MCF 10A (cell line): ENCODE measurements around the gene INSC. TPM values are rescaled to one million over a fixed set of nuclear protein-coding genes. Genes with fewer than 3 reads are reported as not detected.

Experiments
- BruUV-seq: library from RNA; stranded (reverse); fragments of 400-500 nt; replicated peaks from 2 replicates; lab custom pipeline; 2021; lab: Mats Ljungman, UMichigan
- CTCF ChIA-PET: fragments of 300-600 bp; sonication (Branson Sonifier 250); formaldehyde crosslinking; extraction: SDS; loops from one replicate; lab custom pipeline; 2021; ENCODE audit warnings: antibody characterized with exemption, inconsistent platforms; lab: Yijun Ruan, JAX
- POLR2A ChIA-PET: fragments of 300-600, 350-650 bp; sonication (Branson Sonifier 250); formaldehyde crosslinking; extraction: SDS; loops from one replicate; lab custom pipeline; 2020; ENCODE audit warnings: antibody characterized with exemption, inconsistent platforms; lab: Yijun Ruan, JAX
- DNase-seq: peaks from one replicate; pipeline ENCODE4 v3.0.0-alpha.2; 2018; ENCODE audit not compliant: unreplicated experiment
- H3K27ac Mint-ChIP-seq: one replicate; pipeline ENCODE4 v1.8.0; 2022; ENCODE audit warnings: mild to moderate bottlenecking, low read depth, mixed read lengths; ENCODE audit not compliant: unreplicated experiment
- H3K27me3 Mint-ChIP-seq: one replicate; pipeline ENCODE4 v1.8.0; 2022; ENCODE audit warnings: mixed read lengths; ENCODE audit not compliant: insufficient read depth, unreplicated experiment
- H3K36me3 Mint-ChIP-seq: one replicate; pipeline ENCODE4 v1.8.0; 2022; ENCODE audit warnings: mild to moderate bottlenecking, moderate library complexity, mixed read lengths; ENCODE audit not compliant: insufficient read depth, unreplicated experiment
- H3K4me1 Mint-ChIP-seq: one replicate; pipeline ENCODE4 v1.8.0; 2022; ENCODE audit warnings: mixed read lengths; ENCODE audit not compliant: insufficient read depth, unreplicated experiment
- H3K4me3 Mint-ChIP-seq: one replicate; pipeline ENCODE4 v1.8.0; 2022; ENCODE audit warnings: mild to moderate bottlenecking, moderate library complexity, mixed read lengths; ENCODE audit not compliant: unreplicated experiment
- H3K9me3 Mint-ChIP-seq: one replicate; pipeline ENCODE4 v1.8.0; 2022; ENCODE audit warnings: mixed read lengths; ENCODE audit not compliant: unreplicated experiment
- CTCF ChIP-seq: fragments of 200-600 bp; IDR thresholded peaks from one replicate; pipeline ENCODE4 v1.8.0; 2022; ENCODE audit warnings: antibody characterized with exemption, mild to moderate bottlenecking; ENCODE audit not compliant: unreplicated experiment
- intact Hi-C: fragments of 100-400 bp; cut with micrococcal nuclease; formaldehyde crosslinking; loops from 2 replicates; pipeline ENCODE4 v1.14.1; 2022
- total RNA-seq: library from RNA; stranded (reverse); gene quantifications from 2 replicates; pipeline ENCODE4 v1.2.3, GENCODE V29; 2022

The INSC gene
- total RNA-seq, 1 experiment from 2014 or later = 5.8 TPM

- H3K36me3 Mint-ChIP-seq = no peaks in the 10 kb centered on the region
Measured at GRCh38 chr11:15180212-15180792, 65.6 kb downstream of the INSC start.

GRCh38 chr11:15182372-15182771 lies 67.6 kb downstream of the INSC start:
- DNase-seq = no peak
- ChIA-PET POLR2A (interaction anchor here (0.7 kb wide), 2 partner anchors 67 to 863 kb away, joined by 3 read pairs; no protein-coding TSS in a partner anchor), CTCF (no interaction called here)
- Mint-ChIP-seq H3K27me3 (no peaks in the 10 kb centered on the region), H3K36me3 (no peaks in the 10 kb centered on the region), H3K4me1 (no peaks in the 10 kb centered on the region), H3K9me3 (no peaks in the 10 kb centered on the region), H3K27ac (no peak overlapping the region), H3K4me3 (no peak overlapping the region)
- TF ChIP-seq CTCF = no peak
- no TSS peak for BruUV-seq
- intact Hi-C loops = no loop called here

More at GRCh38 chr11:15180212-15180792, 65.6 kb downstream of the INSC start:
- no peak overlapping the region for H3K4me3 Mint-ChIP-seq
- no peak for DNase-seq
- CTCF ChIA-PET = interaction anchor here (0.8 to 1.2 kb wide), 2 partner anchors 9 to 105 kb away, joined by 3 read pairs; no protein-coding TSS in a partner anchor
- BruUV-seq = no TSS peak
- POLR2A ChIA-PET = no interaction called here
- H3K27ac Mint-ChIP-seq = no peak overlapping the region
- H3K9me3 Mint-ChIP-seq = no peaks in the 10 kb centered on the region
- no peaks in the 10 kb centered on the region for H3K27me3 Mint-ChIP-seq
- H3K4me1 Mint-ChIP-seq = peaks cover 3% of the 10 kb centered on the region
- no peak for TF ChIP-seq CTCF
- intact Hi-C loops = no loop called here

- intact Hi-C loops = no loop called here
- Mint-ChIP-seq H3K4me3 (no peak overlapping the region), H3K27ac (no peak overlapping the region), H3K27me3 (no peaks in the 10 kb centered on the region), H3K9me3 (no peaks in the 10 kb centered on the region), H3K36me3 (no peaks in the 10 kb centered on the region), H3K4me1 (no peaks in the 10 kb centered on the region)
- peak; percentile 12 for DNase-seq
- CTCF ChIA-PET = interaction anchor here (1.3 kb wide), 1 partner anchor 84 kb away, joined by 6 read pairs; no protein-coding TSS in a partner anchor
- BruUV-seq = no TSS peak
- TF ChIP-seq CTCF = no peak
- POLR2A ChIA-PET = interaction anchor here (0.6 to 1.0 kb wide), 2 partner anchors 15 to 398 kb away, joined by 3 to 6 read pairs; no protein-coding TSS in a partner anchor
Measured at GRCh38 chr11:15185021-15185420, 70.3 kb downstream of the INSC start.

GRCh38 chr11:15186146-15186545 lies 71.4 kb downstream of the INSC start:
- CTCF ChIA-PET = interaction anchor here (0.6 to 2.0 kb wide), 4 partner anchors 13 to 582 kb away, joined by 3 to 5 read pairs (median 4); no protein-coding TSS in a partner anchor
- POLR2A ChIA-PET = interaction anchor here (0.6 kb wide), 1 partner anchor 623 kb away, joined by 3 read pairs; no protein-coding TSS in a partner anchor
- Mint-ChIP-seq H3K27me3 (no peaks in the 10 kb centered on the region), H3K4me1 (no peaks in the 10 kb centered on the region), H3K36me3 (no peaks in the 10 kb centered on the region), H3K27ac (no peak overlapping the region), H3K4me3 (no peak overlapping the region), H3K9me3 (no peaks in the 10 kb centered on the region)
- no peak for TF ChIP-seq CTCF
- intact Hi-C loops = no loop called here
- no TSS peak for BruUV-seq
- DNase-seq = no peak
